Measurements from ENCODE around the gene BTBD6.
A peak's percentile ranks its signal among the peaks of the same experiment; 100 is the strongest.

Gene BTBD6

GRCh38 chr14:105248368-105249181 lies at the start of gene BTBD6:
TSS of gene BTBD6 (plus strand) at chr14:105248533. CDS start at chr14:105248712, 179 bp downstream.
- DNase-seq, result peak; percentile 53 to 55

DNA sequence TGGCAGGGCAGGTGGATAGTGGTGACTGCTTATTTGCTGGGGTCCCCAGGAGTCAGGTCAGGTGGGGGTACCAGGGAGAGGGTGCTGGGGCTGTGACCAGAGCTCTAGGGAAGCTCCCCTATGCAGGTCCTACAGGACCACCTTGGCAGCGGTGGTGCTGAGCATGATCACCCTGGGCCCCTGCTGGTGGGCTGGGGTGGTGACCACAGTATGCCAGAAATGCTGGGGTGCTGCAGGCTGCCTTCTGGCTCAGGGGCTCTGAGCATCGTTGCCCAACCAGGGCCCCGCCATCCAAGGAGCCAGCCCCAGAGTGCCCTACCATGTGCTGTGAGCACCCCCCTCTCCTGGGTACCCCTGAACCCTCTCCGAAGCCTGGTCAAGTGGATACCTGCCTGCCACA lies 49.7 kb upstream of the BTBD6 start:
- DNase-seq, result no peak

GRCh38 chr14:105199093-105199492 lies 49.2 kb upstream of the BTBD6 start:
- DNase-seq, result no peak

GRCh38 chr14:105200074-105200473 lies 48.3 kb upstream of the BTBD6 start:
- DNase-seq, result no peak

DNA sequence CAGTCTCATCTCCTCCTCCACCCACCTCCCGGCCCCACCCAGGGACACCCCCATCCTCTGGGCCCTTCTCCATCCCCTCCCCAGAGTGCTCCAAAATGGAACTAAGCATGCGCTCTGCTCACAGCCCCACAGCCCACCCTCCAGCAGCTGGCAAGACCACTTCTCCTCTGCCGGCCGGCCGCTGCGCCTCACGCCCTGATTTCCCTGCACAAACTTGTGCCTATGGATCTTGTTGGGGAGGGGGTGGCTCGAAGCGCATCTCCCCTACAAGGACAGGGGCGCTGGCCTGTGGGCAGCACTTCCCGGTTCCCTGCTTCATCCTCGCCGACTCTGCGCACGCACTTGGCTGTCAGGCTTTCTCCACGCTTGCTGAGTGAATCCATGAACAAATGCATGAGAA lies 47.7 kb upstream of the BTBD6 start:
- DNase-seq, result no peak

- no peak for DNase-seq
Observed at GRCh38 chr14:105201156-105201924, 47.0 kb upstream of the BTBD6 start.

GRCh38 chr14:105201925-105202513 lies 46.3 kb upstream of the BTBD6 start:
- DNase-seq, result peak; percentile 28 to 75

DNA sequence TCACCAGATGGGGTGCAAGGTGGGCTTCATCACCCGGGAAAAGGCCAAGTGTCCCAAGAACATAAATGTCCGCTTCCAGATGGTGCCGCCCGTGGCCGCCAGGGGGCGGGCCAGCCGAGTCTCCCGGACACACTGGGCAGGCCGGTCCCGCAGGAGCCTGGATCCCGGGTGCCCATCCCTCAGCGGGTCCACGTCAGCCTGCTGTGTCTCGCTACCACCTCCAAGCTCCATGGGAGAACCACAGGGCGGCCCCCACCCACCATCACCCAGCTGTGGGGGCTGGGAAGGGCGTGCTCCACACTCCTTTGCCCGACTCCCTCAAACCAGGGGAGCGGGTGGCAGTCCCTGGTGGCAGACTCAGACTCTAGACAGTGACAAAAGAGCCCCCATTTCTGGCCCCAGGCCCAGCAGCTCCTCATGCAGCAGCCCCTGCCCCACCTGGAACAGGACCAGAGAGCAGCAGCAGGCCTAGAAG lies 45.2 kb upstream of the BTBD6 start:
- DNase-seq, result peak in 1 of 2 donors; percentile 33

- no peak for DNase-seq
Observed at GRCh38 chr14:105203701-105204100, 44.6 kb upstream of the BTBD6 start.

GRCh38 chr14:105204206-105204930 lies 44.0 kb upstream of the BTBD6 start:
- no peak for DNase-seq

GRCh38 chr14:105204931-105205672 lies 43.2 kb upstream of the BTBD6 start:
- DNase-seq, result no peak

DNA sequence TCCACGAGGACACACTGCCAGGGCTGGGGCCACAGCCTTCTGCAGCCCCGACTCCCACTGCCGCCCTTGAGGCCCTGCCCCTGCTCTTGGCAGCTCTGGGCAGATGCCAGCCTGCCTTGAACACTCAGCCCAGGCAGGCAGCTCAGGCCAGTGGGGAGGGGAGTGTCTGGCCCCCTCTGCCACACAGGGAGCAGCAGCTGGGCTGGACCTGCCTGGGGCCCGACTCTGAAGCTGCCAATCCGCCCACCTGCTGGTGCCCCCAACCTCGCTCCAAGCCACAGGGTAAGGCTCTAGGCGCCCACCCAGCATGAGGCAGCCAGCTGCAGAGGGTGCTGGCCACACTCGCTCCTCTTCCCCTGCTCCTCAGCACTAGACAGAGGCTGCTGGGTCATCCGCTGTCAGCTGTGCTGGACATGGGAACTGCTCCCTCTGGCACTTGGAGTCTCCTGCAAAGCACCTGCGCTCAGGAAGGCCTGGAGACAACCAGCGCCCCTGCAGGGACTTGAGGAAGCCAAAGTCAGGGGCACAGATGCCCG lies 42.6 kb upstream of the BTBD6 start:
- DNase-seq, result no peak

GRCh38 chr14:105206873-105207272 lies 41.5 kb upstream of the BTBD6 start:
- no peak for DNase-seq

GRCh38 chr14:105207460-105207901 lies 40.9 kb upstream of the BTBD6 start:
- DNase-seq, result no peak

GRCh38 chr14:105207996-105208737 lies 40.2 kb upstream of the BTBD6 start:
- DNase-seq, result no peak

GRCh38 chr14:105208738-105209075 lies 39.6 kb upstream of the BTBD6 start:
- DNase-seq, result no peak

DNA sequence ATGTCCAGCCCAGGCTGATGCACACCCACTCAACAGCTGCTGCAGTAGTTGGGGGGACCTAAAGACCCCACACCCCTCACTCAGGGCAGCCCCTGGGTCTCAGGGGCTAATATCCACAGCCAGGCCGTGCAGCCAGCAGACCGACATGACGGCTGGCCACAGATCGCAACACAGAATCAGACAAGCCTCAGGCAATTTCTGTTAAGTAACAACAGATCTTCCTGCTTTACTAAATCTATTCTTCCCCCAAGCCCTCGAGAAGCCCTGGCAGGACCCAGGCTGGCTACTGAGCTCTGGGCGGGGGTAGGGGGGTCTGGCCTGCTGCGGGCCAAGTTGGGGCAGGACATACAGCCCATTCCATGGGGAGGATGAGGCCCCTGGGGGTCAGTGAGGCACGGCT lies 39.2 kb upstream of the BTBD6 start:
- no peak for DNase-seq

- DNase-seq, result no peak
Observed at GRCh38 chr14:105209646-105210045, 38.7 kb upstream of the BTBD6 start.

- no peak for DNase-seq
Observed at GRCh38 chr14:105210266-105211025, 37.9 kb upstream of the BTBD6 start.

GRCh38 chr14:105211086-105211757 lies 37.1 kb upstream of the BTBD6 start:
- DNase-seq, result no peak

All from bone marrow (tissue), 2 donors.